HUES48 (cell line): ENCODE results near the gene OMP.

Experiments used
- H3K27ac ChIP-seq: one replicate; pipeline ENCODE4 v1.7.0; 2013; ENCODE audit warnings: low read depth, low read length, inconsistent platforms
- H3K27me3 ChIP-seq: 2 replicates; pipeline ENCODE4 v1.6.1; 2013; ENCODE audit warnings: mild to moderate bottlenecking, low read length; ENCODE audit not compliant: control insufficient read depth, insufficient read depth
- H3K36me3 ChIP-seq: 2 replicates; pipeline ENCODE4 v1.6.1; 2013; ENCODE audit warnings: low read length; ENCODE audit not compliant: control insufficient read depth, insufficient read depth
- H3K4me1 ChIP-seq: 2 replicates; pipeline ENCODE4 v1.6.1; 2013; ENCODE audit warnings: mild to moderate bottlenecking, low read length; ENCODE audit not compliant: control insufficient read depth, insufficient read depth
- H3K4me3 ChIP-seq: 2 replicates; pipeline ENCODE4 v1.5.1; 2013; ENCODE audit warnings: mild to moderate bottlenecking, low read depth, low read length
- H3K9ac ChIP-seq: 2 replicates; pipeline ENCODE4 v1.6.1; 2013; ENCODE audit warnings: mild to moderate bottlenecking, low read depth, low read length, moderate library complexity
- H3K9me3 ChIP-seq: 2 replicates; pipeline ENCODE4 v1.6.1; 2013; ENCODE audit warnings: low read length; ENCODE audit not compliant: control insufficient read depth, insufficient read depth

OMP gene

DNA sequence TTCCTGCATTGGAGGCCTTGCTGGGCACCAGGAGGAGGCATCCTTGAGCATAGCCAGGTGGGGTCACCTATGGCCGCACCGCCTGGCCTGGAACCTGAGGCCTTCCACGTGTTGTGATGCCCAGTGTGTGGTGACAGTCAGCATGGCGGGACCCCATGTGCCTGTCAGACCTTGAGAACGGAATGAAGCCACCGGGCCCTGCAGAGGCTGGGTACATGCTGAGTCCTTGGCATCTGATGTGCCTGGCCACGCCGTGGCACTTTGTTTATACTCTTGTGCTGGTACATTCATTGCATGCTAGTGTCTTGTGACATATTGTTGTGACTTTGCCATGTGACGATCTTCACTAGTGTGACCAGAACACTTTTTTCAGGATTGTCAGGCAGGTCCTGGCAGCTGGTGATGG is 16.9 kb downstream of the OMP start:
- H3K4me1 ChIP-seq: no peaks in the 10 kb centered on the region
- H3K4me3 ChIP-seq: no peak overlapping the region
- no peak overlapping the region for H3K9ac ChIP-seq
- H3K27me3 ChIP-seq: no peaks in the 10 kb centered on the region
- H3K27ac ChIP-seq: no peak overlapping the region
- no peaks in the 10 kb centered on the region for H3K9me3 ChIP-seq
- peaks cover 31% of the 10 kb centered on the region; the same call in 1 of the 2 replicates for H3K36me3 ChIP-seq

- Histone ChIP-seq H3K36me3 (peaks cover 31% of the 10 kb centered on the region; the same call in 1 of the 2 replicates), H3K4me1 (no peaks in the 10 kb centered on the region), H3K27ac (no peak overlapping the region), H3K9me3 (no peaks in the 10 kb centered on the region), H3K4me3 (no peak overlapping the region), H3K9ac (no peak overlapping the region), H3K27me3 (no peaks in the 10 kb centered on the region)
Observed at GRCh38 chr11:77120571-77120970, 17.9 kb downstream of the OMP start.

GRCh38 chr11:77121096-77121640 is 18.5 kb downstream of the OMP start:
- Histone ChIP-seq H3K27me3 (no peaks in the 10 kb centered on the region), H3K4me1 (no peaks in the 10 kb centered on the region), H3K27ac (no peak overlapping the region), H3K9ac (no peak overlapping the region), H3K36me3 (peaks cover 31% of the 10 kb centered on the region; the same call in 1 of the 2 replicates), H3K9me3 (no peaks in the 10 kb centered on the region), H3K4me3 (no peak overlapping the region)

DNA sequence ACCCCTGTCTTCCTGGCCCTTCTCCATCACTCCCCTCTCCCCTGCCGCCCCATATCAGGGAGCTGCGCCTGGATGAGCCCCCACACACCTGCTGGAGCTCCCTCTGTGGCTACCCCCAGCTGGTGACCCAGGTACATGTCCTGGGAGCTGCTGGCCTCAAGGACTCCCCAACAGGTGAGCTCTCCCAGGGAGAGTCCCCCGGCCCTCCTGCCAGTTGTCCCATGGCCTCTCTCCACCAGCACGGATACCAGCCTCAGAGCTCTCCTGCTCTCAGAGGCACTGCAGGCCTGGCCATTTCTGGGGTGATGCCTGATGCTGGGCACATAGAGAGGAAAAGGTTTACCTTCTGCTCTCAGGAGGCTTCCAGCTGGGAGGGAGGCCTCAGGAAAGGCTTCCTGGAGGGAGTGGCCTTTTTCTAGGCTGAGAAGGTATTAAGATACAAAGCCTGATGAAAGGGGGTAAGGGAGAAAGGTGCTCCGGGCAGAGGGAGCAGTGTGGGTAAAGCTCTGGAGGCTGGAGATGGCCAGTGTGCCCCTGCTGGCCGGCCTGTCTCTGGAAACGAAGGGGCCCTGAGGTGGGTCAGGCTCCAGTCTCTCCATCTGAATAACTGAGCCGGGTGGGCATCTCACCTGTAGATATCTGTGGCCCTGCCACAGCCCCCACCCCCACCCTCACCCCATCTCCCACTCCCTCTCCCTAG is 19.4 kb downstream of the OMP start:
- H3K4me3 ChIP-seq: no peak overlapping the region
- H3K9me3 ChIP-seq: no peaks in the 10 kb centered on the region
- H3K9ac ChIP-seq: no peak overlapping the region
- H3K36me3 ChIP-seq: peaks cover 31% of the 10 kb centered on the region; the same call in 1 of the 2 replicates
- no peaks in the 10 kb centered on the region for H3K27me3 ChIP-seq
- 0 out of 2 replicates have a peak, but pooled peaks cover 6% of the 10 kb centered on the region for H3K4me1 ChIP-seq
- H3K27ac ChIP-seq: no peak overlapping the region

GRCh38 chr11:77122576-77123212 is 20.1 kb downstream of the OMP start:
- H3K27me3 ChIP-seq: no peaks in the 10 kb centered on the region
- H3K36me3 ChIP-seq: peaks cover 31% of the 10 kb centered on the region; the same call in 1 of the 2 replicates
- no peaks in the 10 kb centered on the region for H3K9me3 ChIP-seq
- H3K4me1 ChIP-seq: peaks cover 10% of the 10 kb centered on the region
- H3K27ac ChIP-seq: no peak overlapping the region
- no peak overlapping the region for H3K4me3 ChIP-seq
- H3K9ac ChIP-seq: no peak overlapping the region

DNA sequence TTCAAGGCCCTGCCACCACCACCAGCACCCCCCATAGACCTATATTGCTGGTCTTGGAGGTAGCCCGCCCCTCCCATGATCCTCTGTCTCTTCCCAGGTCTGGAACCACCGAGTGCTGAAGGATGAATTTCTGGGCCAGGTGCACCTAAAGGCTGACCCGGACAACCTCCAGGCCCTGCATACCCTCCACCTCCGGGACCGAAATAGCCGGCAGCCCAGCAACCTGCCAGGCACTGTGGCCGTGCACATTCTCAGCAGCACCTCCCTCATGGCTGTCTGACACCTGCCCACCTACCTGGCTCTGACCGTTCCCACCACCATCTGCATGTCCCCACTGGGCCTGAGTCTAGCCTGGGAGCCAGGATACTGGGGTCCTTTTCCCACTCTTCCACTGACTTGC is 21.0 kb downstream of the OMP start:
- no peak overlapping the region for H3K4me3 ChIP-seq
- no peaks in the 10 kb centered on the region for H3K27me3 ChIP-seq
- H3K36me3 ChIP-seq: peaks cover 26% of the 10 kb centered on the region; the same call in 1 of the 2 replicates
- H3K27ac ChIP-seq: no peak overlapping the region
- H3K9ac ChIP-seq: no peak overlapping the region
- H3K4me1 ChIP-seq: peaks cover 18% of the 10 kb centered on the region
- H3K9me3 ChIP-seq: no peaks in the 10 kb centered on the region

DNA sequence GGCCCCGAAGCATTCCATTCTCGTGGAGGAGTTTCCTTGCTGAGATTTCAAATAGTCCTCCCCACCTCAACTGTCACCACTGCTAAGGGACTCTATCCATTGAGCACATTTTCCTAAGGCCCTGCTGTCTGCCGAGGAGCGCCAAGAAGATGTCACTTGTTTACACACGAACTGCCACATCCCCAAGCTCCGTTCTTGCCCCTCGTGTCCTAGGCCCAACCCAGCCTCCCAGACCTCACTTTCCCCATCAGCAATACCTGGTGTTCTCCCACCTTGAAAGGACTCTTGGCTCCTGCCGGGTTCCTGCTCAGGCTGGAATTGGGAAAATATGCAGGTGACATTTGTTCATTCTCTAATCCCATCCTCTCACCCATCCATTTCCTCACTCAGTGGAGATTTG is 21.4 kb downstream of the OMP start:
- Histone ChIP-seq H3K36me3 (peaks cover 24% of the 10 kb centered on the region; the same call in 1 of the 2 replicates), H3K27ac (no peak overlapping the region), H3K9me3 (no peaks in the 10 kb centered on the region), H3K4me3 (no peak overlapping the region), H3K4me1 (peaks cover 18% of the 10 kb centered on the region), H3K27me3 (no peaks in the 10 kb centered on the region), H3K9ac (no peak overlapping the region)

GRCh38 chr11:77124488-77124887 is 21.8 kb downstream of the OMP start:
- Histone ChIP-seq H3K27me3 (no peaks in the 10 kb centered on the region), H3K4me3 (no peak overlapping the region), H3K9ac (no peak overlapping the region), H3K27ac (no peak overlapping the region), H3K36me3 (peaks cover 20% of the 10 kb centered on the region; the same call in 1 of the 2 replicates), H3K4me1 (peaks cover 18% of the 10 kb centered on the region), H3K9me3 (no peaks in the 10 kb centered on the region)

DNA sequence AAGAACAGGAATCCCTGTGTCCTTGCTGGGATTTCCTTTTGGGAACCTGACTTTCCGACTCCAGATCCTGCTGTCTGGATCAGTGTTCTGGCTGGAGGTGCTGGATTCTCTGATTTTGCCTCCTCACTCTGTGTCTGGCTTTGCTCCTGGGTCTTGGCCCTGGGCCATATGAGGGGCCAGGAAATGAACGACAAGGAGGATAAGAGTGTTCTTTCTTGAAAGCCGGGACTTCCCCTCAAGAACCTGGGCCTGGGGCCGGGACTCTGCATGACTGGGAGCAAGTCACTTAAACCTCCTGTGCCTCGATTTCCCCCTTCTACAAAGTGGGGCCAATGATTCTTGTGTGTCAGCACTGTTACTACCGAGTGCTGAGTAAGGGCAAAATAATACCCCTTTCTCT is 22.6 kb downstream of the OMP start:
- H3K4me3 ChIP-seq: no peak overlapping the region
- H3K27me3 ChIP-seq: no peaks in the 10 kb centered on the region
- H3K36me3 ChIP-seq: peaks cover 16% of the 10 kb centered on the region; the same call in 1 of the 2 replicates
- peaks cover 18% of the 10 kb centered on the region for H3K4me1 ChIP-seq
- H3K9me3 ChIP-seq: no peaks in the 10 kb centered on the region
- H3K9ac ChIP-seq: no peak overlapping the region
- no peak overlapping the region for H3K27ac ChIP-seq

- Histone ChIP-seq H3K27ac (no peak overlapping the region), H3K36me3 (peaks cover 16% of the 10 kb centered on the region; the same call in 1 of the 2 replicates), H3K9ac (no peak overlapping the region), H3K27me3 (no peaks in the 10 kb centered on the region), H3K9me3 (no peaks in the 10 kb centered on the region), H3K4me3 (no peak overlapping the region), H3K4me1 (peaks cover 18% of the 10 kb centered on the region)
Observed at GRCh38 chr11:77125695-77126094, 23.1 kb downstream of the OMP start.
